Right atrium auricular region (tissue), 2 donors: Measurements from ENCODE around the gene CIB2. TPM values are rescaled to one million over a fixed set of nuclear protein-coding genes. Genes with fewer than 3 reads are reported as not detected.

Experiments used
- DNase-seq: peaks from one replicate; pipeline ENCODE4 v3.0.0-alpha.2; 2019; ENCODE audit warnings: low spot score
- H3K27ac ChIP-seq, 2 donors: fragments of 200-600 bp; sonication (generic); 1 replicate in 1 of 2; 2 replicates in 1 of 2; pipeline ENCODE4 v1.5.1; 2016 to 2019
- H3K27me3 ChIP-seq, 2 donors: fragments of 200-600 bp; sonication (generic); one replicate each; pipeline versions ENCODE4 v1.5.1 to v1.6.0; 2017 to 2019
- H3K36me3 ChIP-seq: fragments of 200-600 bp; sonication (generic); one replicate; pipeline ENCODE4 v1.5.1; 2016
- H3K4me1 ChIP-seq, 2 donors: fragments of 200-600 bp; sonication (generic); one replicate each; pipeline versions ENCODE4 v1.5.1 to v1.6.0; 2017 to 2019
- H3K4me3 ChIP-seq, 2 donors: fragments of 200-600 bp; sonication (generic); 1 replicate in 1 of 2; 2 replicates in 1 of 2; pipeline ENCODE4 v1.5.1; 2017 to 2019; ENCODE audit warnings: mild to moderate bottlenecking in 1 of 2, moderate library complexity in 1 of 2
- H3K9me3 ChIP-seq, 2 donors: fragments of 200-600 bp; sonication (generic); one replicate each; pipeline ENCODE4 v1.5.1; 2019
- CTCF ChIP-seq, 2 donors: fragments of 200-600 bp; sonication (generic); IDR thresholded peaks; one replicate each; pipeline ENCODE4 v1.5.1; 2019; ENCODE audit warnings: antibody characterized with exemption in 2 of 2
- total RNA-seq, 2 donors: library from RNA; depleted of rRNA; stranded (reverse); fragments of >200 nt; gene quantifications; one replicate each; pipeline ENCODE4 v1.1.0, GENCODE V29; 2016

CIB2 gene
- total RNA-seq, 2 donors from 2014 or later, result 37.2 to 38.6 TPM

GRCh38 chr15:78092261-78093041 is 38.8 kb downstream of the CIB2 start, which contains the start of gene SH2D7:
Gene SH2D7, plus strand, starts transcription at chr15:78092561. Its CDS starts 24 bp downstream, at chr15:78092585.
- H3K4me3 ChIP-seq, result no peak within 1 kb of the TSS
- no peak for DNase-seq
- H3K4me1 ChIP-seq, result peaks cover 0 to 25% of the 10 kb centered on the region in 2 donors
- no peaks in the 10 kb centered on the region for H3K36me3 ChIP-seq
- TF ChIP-seq CTCF (IDR thresholded peaks at IDR 0.05), result no peak
- H3K27ac ChIP-seq, result no peak within 1 kb of the TSS
- no peaks in the 10 kb centered on the region for H3K9me3 ChIP-seq
- H3K27me3 ChIP-seq, result no peaks in the 10 kb centered on the region

- Histone ChIP-seq H3K4me1 (peaks cover 0 to 25% of the 10 kb centered on the region in 2 donors), H3K27me3 (no peaks in the 10 kb centered on the region), H3K9me3 (no peaks in the 10 kb centered on the region), H3K27ac (no peak overlapping the region), H3K36me3 (no peaks in the 10 kb centered on the region), H3K4me3 (no peak overlapping the region)
- DNase-seq, result no peak
- no peak for TF ChIP-seq CTCF (IDR thresholded peaks at IDR 0.05)
Observed at GRCh38 chr15:78090422-78091063, 40.7 kb downstream of the CIB2 start.

- no peaks in the 10 kb centered on the region for H3K27me3 ChIP-seq
- no peak overlapping the region for H3K27ac ChIP-seq
- H3K4me1 ChIP-seq, result peaks cover 0 to 21% of the 10 kb centered on the region in 2 donors
- no peaks in the 10 kb centered on the region for H3K9me3 ChIP-seq
- no peak overlapping the region for H3K4me3 ChIP-seq
- no peak for TF ChIP-seq CTCF (IDR thresholded peaks at IDR 0.05)
- H3K36me3 ChIP-seq, result no peaks in the 10 kb centered on the region
- no peak for DNase-seq
Observed at GRCh38 chr15:78088773-78089080, 42.5 kb downstream of the CIB2 start.

GRCh38 chr15:78087951-78088772 is 43.1 kb downstream of the CIB2 start:
- DNase-seq, result no peak
- Histone ChIP-seq H3K36me3 (no peaks in the 10 kb centered on the region), H3K4me3 (no peak overlapping the region), H3K4me1 (peaks cover 0 to 15% of the 10 kb centered on the region in 2 donors), H3K27ac (no peak overlapping the region), H3K9me3 (no peaks in the 10 kb centered on the region), H3K27me3 (no peaks in the 10 kb centered on the region)
- no peak for TF ChIP-seq CTCF (IDR thresholded peaks at IDR 0.05)

- Histone ChIP-seq H3K4me3 (no peak overlapping the region), H3K36me3 (no peaks in the 10 kb centered on the region)
- TF ChIP-seq CTCF (IDR thresholded peaks at IDR 0.05), result no peak
Observed at GRCh38 chr15:78085928-78086327, 45.3 kb downstream of the CIB2 start.

More at GRCh38 chr15:78085928-78086327, 45.3 kb downstream of the CIB2 start:
- Histone ChIP-seq H3K27ac (no peak overlapping the region), H3K9me3 (no peaks in the 10 kb centered on the region), H3K27me3 (no peaks in the 10 kb centered on the region), H3K4me1 (no peaks in the 10 kb centered on the region)
- DNase-seq, result no peak
